Uterus (tissue), 4 donors: ENCODE results near the gene CCL11. TPM values are rescaled to one million over a fixed set of nuclear protein-coding genes. Genes with fewer than 3 reads are reported as not detected.

Source experiments
- DNase-seq, 2 donors: peaks; one replicate each; pipeline ENCODE4 v3.0.0-alpha.2; 2019 to 2020
- H3K27ac ChIP-seq, 2 donors: fragments of 200-600 bp; sonication (generic); 1 replicate in 1 of 2; 2 replicates in 1 of 2; pipeline ENCODE4 v1.5.1; 2016 to 2018
- H3K27me3 ChIP-seq, 2 donors: fragments of 200-600 bp; sonication (generic); one replicate each; pipeline ENCODE4 v1.5.1; 2018 to 2019; ENCODE audit warnings: control low read depth in 1 of 2
- H3K36me3 ChIP-seq, 2 donors: fragments of 200-600 bp; sonication (generic); one replicate each; pipeline ENCODE4 v1.5.1; 2019; ENCODE audit warnings: control low read depth in 1 of 2
- H3K4me1 ChIP-seq, 2 donors: fragments of 200-600 bp; sonication (generic); one replicate each; pipeline ENCODE4 v1.5.1; 2018 to 2019; ENCODE audit warnings: control low read depth in 1 of 2
- H3K4me3 ChIP-seq, 2 donors: fragments of 200-600 bp; sonication (generic); 1 replicate in 1 of 2; 2 replicates in 1 of 2; pipeline ENCODE4 v1.5.1; 2018 to 2019; ENCODE audit warnings: mild to moderate bottlenecking in 1 of 2
- H3K9me3 ChIP-seq, 2 donors: fragments of 200-600 bp; sonication (generic); one replicate each; pipeline ENCODE4 v1.5.1; 2019; ENCODE audit warnings: control low read depth in 1 of 2
- POLR2A ChIP-seq, 2 donors: fragments of 450-650 bp; IDR thresholded peaks; one replicate each; pipeline ENCODE4 v1.6.1; 2016; ENCODE audit warnings: antibody characterized with exemption in 2 of 2, mild to moderate bottlenecking in 1 of 2, moderate library complexity in 1 of 2
- intact Hi-C: fragments of 100-400 bp; cut with DNase I; formaldehyde crosslinking; loops from one replicate; pipeline ENCODE4 v1.15.1; 2023; ENCODE audit warnings: low total_unique reads
- total RNA-seq, 4 donors: library from RNA; depleted of rRNA in 3 of 4; stranded (reverse); fragments of >200 nt in 3 of 4; gene quantifications; one replicate each; pipeline versions ENCODE4 v1.1.0 to v1.2.4, GENCODE V29; 2014 to 2023
- TF ChIP-seq, protein P1 (sequence below), 4 experiments: fragments of 200-600 bp in 2 of 4; fragments of 450-650 bp in 2 of 4; sonication (generic) in 2 of 4; IDR thresholded peaks; one replicate each; pipeline ENCODE4 v1.5.1; 2016 to 2019; ENCODE audit warnings: antibody characterized with exemption in 4 of 4, mild to moderate bottlenecking in 2 of 4, moderate library complexity in 1 of 4
- donor health status: DM: yes; HTN: yes; CAD: no.

The CCL11 gene
- total RNA-seq, 4 donors from 2014 or later = 4.9 TPM; not detected in 3

GRCh38 chr17:34283571-34283970 lies 2.0 kb upstream of the CCL11 start:
- Histone ChIP-seq H3K4me3 (no peak overlapping the region), H3K4me1 (peaks cover 0 to 3% of the 10 kb centered on the region in 2 donors), H3K27me3 (no peaks in the 10 kb centered on the region), H3K27ac (no peak overlapping the region), H3K36me3 (no peaks in the 10 kb centered on the region), H3K9me3 (no peaks in the 10 kb centered on the region)
- TF ChIP-seq, protein P1, sequence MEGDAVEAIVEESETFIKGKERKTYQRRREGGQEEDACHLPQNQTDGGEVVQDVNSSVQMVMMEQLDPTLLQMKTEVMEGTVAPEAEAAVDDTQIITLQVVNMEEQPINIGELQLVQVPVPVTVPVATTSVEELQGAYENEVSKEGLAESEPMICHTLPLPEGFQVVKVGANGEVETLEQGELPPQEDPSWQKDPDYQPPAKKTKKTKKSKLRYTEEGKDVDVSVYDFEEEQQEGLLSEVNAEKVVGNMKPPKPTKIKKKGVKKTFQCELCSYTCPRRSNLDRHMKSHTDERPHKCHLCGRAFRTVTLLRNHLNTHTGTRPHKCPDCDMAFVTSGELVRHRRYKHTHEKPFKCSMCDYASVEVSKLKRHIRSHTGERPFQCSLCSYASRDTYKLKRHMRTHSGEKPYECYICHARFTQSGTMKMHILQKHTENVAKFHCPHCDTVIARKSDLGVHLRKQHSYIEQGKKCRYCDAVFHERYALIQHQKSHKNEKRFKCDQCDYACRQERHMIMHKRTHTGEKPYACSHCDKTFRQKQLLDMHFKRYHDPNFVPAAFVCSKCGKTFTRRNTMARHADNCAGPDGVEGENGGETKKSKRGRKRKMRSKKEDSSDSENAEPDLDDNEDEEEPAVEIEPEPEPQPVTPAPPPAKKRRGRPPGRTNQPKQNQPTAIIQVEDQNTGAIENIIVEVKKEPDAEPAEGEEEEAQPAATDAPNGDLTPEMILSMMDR (IDR thresholded peaks at IDR 0.05) = no peak
- TF ChIP-seq POLR2A (IDR thresholded peaks at IDR 0.05) = no peak
- intact Hi-C loops = no loop called here
- DNase-seq = no peak

DNA sequence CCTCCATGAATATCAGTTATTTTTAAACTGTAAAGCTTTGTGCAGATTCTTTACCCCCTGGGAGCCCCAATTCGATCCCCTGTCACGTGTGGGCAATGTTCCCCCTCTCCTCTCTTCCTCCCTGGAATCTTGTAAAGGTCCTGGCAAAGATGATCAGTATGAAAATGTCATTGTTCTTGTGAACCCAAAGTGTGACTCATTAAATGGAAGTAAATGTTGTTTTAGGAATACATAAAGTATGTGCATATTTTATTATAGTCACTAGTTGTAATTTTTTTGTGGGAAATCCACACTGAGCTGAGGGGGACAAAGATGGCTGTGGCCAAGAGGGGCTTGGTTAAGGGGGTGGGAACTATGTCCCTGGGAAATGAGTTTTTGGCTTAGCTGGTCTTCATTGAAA lies 2.3 kb downstream of the CCL11 start:
- H3K27ac ChIP-seq = no peak overlapping the region
- peaks cover 0 to 3% of the 10 kb centered on the region in 2 donors for H3K4me1 ChIP-seq
- no peak for TF ChIP-seq POLR2A (IDR thresholded peaks at IDR 0.05)
- TF ChIP-seq, protein P1 (IDR thresholded peaks at IDR 0.05) = no peak
- H3K36me3 ChIP-seq = no peaks in the 10 kb centered on the region
- no peaks in the 10 kb centered on the region for H3K9me3 ChIP-seq
- H3K27me3 ChIP-seq = no peaks in the 10 kb centered on the region
- intact Hi-C loops = no loop called here
- H3K4me3 ChIP-seq = no peak overlapping the region
- no peak for DNase-seq

GRCh38 chr17:34290586-34290985 lies 5.0 kb downstream of the CCL11 start:
- no peak for DNase-seq
- no peaks in the 10 kb centered on the region for H3K4me1 ChIP-seq
- H3K9me3 ChIP-seq = no peaks in the 10 kb centered on the region
- intact Hi-C loops = no loop called here
- H3K36me3 ChIP-seq = no peaks in the 10 kb centered on the region
- H3K27me3 ChIP-seq = no peaks in the 10 kb centered on the region
- H3K4me3 ChIP-seq = no peak overlapping the region
- TF ChIP-seq, protein P1 (IDR thresholded peaks at IDR 0.05) = no peak
- no peak for TF ChIP-seq POLR2A (IDR thresholded peaks at IDR 0.05)
- no peak overlapping the region for H3K27ac ChIP-seq

DNA sequence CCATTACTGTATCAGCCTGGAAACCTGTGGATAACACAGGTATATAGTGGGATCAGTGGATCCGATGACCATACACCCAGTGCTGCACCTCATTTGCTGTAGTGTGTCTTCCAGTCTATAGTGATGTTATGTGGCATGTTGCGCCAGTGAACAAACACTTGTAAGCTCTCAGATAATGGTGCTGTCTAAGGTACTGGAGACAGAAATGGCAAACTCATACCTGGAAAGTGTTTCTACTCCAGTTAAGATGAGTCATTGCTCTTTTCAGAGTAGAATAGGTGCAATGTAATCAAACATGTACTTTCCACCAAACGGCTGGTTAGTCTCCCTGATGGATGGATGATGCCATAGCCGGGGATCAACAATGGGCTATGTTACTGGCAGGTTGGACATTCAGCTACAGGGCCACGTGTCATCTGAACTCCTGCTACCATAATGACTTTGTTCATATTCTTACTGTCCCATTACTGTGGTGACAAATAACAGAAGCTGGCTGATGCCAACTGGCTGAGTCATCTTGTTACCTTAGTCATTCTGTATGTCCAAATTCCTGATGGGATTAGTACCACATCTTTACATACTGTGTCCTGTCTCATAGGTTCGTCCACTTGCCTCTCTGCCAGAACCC lies 6.3 kb downstream of the CCL11 start:
- Histone ChIP-seq H3K27ac (no peak overlapping the region), H3K4me3 (no peak overlapping the region), H3K4me1 (no peaks in the 10 kb centered on the region), H3K36me3 (no peaks in the 10 kb centered on the region), H3K27me3 (no peaks in the 10 kb centered on the region), H3K9me3 (no peaks in the 10 kb centered on the region)
- TF ChIP-seq, protein P1 (IDR thresholded peaks at IDR 0.05) = no peak
- no peak for TF ChIP-seq POLR2A (IDR thresholded peaks at IDR 0.05)
- DNase-seq = no peak
- intact Hi-C loops = no loop called here

GRCh38 chr17:34299027-34299426 lies 13.5 kb downstream of the CCL11 start:
- no peaks in the 10 kb centered on the region for H3K27me3 ChIP-seq
- H3K4me3 ChIP-seq = no peak overlapping the region
- intact Hi-C loops = no loop called here
- H3K27ac ChIP-seq = no peak overlapping the region
- TF ChIP-seq POLR2A (IDR thresholded peaks at IDR 0.05) = no peak
- TF ChIP-seq, protein P1 (IDR thresholded peaks at IDR 0.05) = no peak
- H3K36me3 ChIP-seq = no peaks in the 10 kb centered on the region
- no peak for DNase-seq
- H3K9me3 ChIP-seq = no peaks in the 10 kb centered on the region
- H3K4me1 ChIP-seq = no peaks in the 10 kb centered on the region
